Fibroblast of mammary gland (primary cell): ENCODE data around the gene PDS5B.
"Not testable (repeated sequence)": the region's sequence is repeated elsewhere in the genome, so short reads cannot be mapped to it uniquely, and the experiment has no call there.

Source experiments
- DNase-seq: peaks from one replicate; pipeline ENCODE4 v3.0.0-alpha.2; 2010; ENCODE audit warnings: low read depth
- H3K4me3 ChIP-seq: 2 replicates; pipeline ENCODE4 v1.5.1; 2011; ENCODE audit warnings: low read depth, mild to moderate bottlenecking, low read length, moderate library complexity; ENCODE audit not compliant: control insufficient read depth
- TF ChIP-seq, protein P1 (sequence below): conservative IDR thresholded peaks from 2 replicates; pipeline ENCODE4 v1.5.1; 2011; ENCODE audit warnings: low read depth, low read length, inconsistent platforms; ENCODE audit not compliant: control insufficient read depth, insufficient read depth

PDS5B gene

DNA sequence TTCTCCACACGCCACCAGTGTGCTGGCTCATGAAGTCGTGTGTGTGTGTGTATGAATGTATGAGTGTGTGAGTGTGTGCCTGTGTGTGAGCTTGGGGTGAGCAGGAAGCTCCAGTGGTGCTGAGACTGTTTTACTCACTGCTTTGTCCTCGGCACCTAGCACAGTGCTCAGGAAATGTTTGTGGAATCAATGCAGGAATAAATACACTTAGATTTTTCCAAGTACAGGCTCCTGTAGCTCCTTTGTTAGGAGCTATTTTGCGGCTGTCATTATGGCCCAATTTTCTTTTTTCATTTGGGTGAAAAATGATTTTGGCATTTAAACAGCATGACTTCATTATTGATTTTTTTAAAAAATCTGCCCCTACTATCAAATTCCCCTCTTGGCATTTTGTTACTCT, 236.5 kb downstream of the PDS5B start:
- TF ChIP-seq, protein P1, sequence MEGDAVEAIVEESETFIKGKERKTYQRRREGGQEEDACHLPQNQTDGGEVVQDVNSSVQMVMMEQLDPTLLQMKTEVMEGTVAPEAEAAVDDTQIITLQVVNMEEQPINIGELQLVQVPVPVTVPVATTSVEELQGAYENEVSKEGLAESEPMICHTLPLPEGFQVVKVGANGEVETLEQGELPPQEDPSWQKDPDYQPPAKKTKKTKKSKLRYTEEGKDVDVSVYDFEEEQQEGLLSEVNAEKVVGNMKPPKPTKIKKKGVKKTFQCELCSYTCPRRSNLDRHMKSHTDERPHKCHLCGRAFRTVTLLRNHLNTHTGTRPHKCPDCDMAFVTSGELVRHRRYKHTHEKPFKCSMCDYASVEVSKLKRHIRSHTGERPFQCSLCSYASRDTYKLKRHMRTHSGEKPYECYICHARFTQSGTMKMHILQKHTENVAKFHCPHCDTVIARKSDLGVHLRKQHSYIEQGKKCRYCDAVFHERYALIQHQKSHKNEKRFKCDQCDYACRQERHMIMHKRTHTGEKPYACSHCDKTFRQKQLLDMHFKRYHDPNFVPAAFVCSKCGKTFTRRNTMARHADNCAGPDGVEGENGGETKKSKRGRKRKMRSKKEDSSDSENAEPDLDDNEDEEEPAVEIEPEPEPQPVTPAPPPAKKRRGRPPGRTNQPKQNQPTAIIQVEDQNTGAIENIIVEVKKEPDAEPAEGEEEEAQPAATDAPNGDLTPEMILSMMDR, result no peak
- H3K4me3 ChIP-seq, result no peak overlapping the region

DNA sequence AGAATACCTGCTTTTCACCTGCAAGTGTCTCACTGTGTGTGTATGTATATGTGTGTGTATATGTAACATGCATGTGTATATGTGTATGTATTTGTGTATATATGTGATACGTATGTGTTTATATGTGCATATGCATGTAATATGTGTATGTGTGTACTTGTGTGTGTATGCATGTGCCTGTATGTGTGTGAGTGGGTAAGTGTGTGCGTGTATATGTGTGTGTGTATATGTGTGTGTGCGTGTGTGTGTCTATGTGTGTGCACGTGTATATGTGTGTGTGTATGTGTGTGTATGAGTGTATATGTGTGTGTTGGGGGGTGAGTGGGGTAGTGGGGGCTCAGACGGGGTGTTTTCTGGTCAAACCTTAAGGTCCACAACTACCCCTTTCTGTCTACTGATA, 237.3 kb downstream of the PDS5B start:
- no peak for DNase-seq
- TF ChIP-seq, protein P1, result no peak

More for the DNA sequence above, 236.5 kb downstream of the PDS5B start:
- DNase-seq, result no peak

DNA sequence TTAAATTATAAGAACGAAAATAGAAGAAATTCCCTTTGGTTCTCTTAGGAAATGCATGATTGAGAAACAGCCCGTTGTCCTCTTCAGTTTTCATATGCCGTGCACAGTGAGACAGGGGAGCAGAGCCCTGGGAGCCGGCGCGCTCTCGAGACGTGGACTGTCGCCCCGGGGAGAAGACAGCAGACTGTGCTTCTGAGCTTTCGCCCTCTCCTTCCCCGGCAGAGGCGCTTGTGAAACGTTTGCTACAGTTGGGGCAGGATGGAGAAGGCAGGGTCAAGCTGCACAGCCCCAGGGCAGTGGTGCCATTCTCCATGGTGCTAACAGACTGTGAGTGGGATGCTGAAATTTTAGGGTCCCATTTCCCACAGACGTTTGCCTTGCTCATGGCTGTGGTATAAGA, 237.8 kb downstream of the PDS5B start:
- H3K4me3 ChIP-seq, result no peak overlapping the region
- no peak for DNase-seq
- TF ChIP-seq, protein P1, result no peak

More for the DNA sequence above, 237.3 kb downstream of the PDS5B start:
- H3K4me3 ChIP-seq, result no peak overlapping the region

DNA sequence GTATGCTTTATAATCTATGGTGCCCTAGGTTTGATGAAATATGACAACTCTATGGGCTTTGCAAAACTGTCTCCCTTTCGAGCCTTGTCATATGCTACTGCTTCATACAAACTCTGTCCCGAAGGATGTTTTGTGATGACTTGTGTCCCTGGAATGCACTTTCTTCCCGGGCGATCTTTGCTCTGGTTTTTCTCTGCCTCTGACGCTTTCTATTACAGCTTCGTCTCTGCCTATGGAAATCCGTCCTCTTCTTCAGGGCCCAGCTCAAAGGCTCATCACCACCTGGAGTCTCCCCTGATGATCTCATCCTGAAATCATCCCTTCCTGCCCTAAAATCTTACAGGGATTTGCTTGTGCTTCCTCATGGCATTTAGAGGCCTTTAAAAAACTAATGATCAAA, 238.4 kb downstream of the PDS5B start:
- DNase-seq, result peak; percentile 89
- no peak overlapping the region for H3K4me3 ChIP-seq
- TF ChIP-seq, protein P1, result no peak

DNA sequence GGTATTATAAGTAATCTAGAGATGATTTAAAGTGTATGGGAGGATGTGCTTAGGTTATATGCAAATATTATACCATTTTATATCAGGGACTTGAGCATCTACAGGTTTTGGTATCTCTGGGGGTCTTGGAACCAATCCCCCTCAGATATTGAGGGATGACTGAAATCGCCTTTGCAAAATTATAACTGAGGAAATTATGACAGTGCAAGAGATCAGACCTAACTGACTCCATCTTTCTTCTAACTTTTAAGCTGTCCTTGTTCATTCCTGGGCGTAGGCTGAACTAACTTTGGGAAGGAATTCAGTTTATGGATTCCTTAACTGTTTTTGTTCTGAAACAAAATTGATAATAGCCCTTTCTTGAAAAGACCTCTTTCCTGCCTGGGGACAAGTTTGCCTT, 239.2 kb downstream of the PDS5B start:
- DNase-seq, result no peak
- TF ChIP-seq, protein P1, result no peak
- no peak overlapping the region for H3K4me3 ChIP-seq

DNA sequence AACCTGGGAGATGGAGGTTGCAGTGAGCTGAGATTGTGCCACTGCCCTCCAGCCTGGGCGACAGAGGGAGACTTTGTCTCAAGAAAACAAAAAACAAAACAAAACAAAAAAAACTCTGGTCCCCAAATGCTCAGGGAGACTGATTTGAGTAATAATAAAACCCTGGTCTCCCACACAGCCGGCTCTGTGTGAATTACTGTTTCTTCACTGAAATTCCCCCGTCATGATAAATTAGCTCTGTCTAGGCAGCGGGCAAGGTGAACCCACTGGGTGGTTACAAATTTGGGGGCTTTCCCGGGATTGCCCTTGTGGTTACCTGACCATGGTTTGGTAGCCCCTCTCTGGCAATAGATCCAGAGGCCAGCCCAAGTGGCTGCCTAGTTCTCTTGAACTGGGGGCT, 240.1 kb downstream of the PDS5B start:
- not testable (repeated sequence) for DNase-seq, H3K4me3 ChIP-seq
